Testis (tissue), 3 donors: Measurements from ENCODE around the gene HSPG2. TPM values are rescaled to one million over a fixed set of nuclear protein-coding genes. Genes with fewer than 3 reads are reported as not detected.

ENCODE experiments used
- DNase-seq: peaks from one replicate; pipeline ENCODE4 v3.0.0-alpha.2; 2019
- H3K27ac ChIP-seq, 2 donors: fragments of 200-600 bp; sonication (generic); one replicate each; pipeline ENCODE4 v1.5.1; 2019
- H3K27me3 ChIP-seq: fragments of 200-600 bp; sonication (generic); one replicate; pipeline ENCODE4 v1.5.1; 2019
- H3K36me3 ChIP-seq: fragments of 200-600 bp; sonication (generic); one replicate; pipeline ENCODE4 v1.5.1; 2017; ENCODE audit warnings: low read depth; ENCODE audit errors: missing control alignments
- H3K4me1 ChIP-seq: fragments of 200-600 bp; sonication (generic); one replicate; pipeline ENCODE4 v1.5.1; 2019
- H3K4me3 ChIP-seq, 2 donors: fragments of 200-600 bp; sonication (generic); one replicate each; pipeline ENCODE4 v1.5.1; 2017 to 2019
- H3K9me3 ChIP-seq: fragments of 200-600 bp; sonication (generic); one replicate; pipeline ENCODE4 v1.5.1; 2017
- POLR2A ChIP-seq: fragments of 450-650 bp; IDR thresholded peaks from one replicate; pipeline ENCODE4 v1.6.1; 2017; ENCODE audit warnings: antibody characterized with exemption, mild to moderate bottlenecking, moderate library complexity
- whole genome bisulfite sequencing, 2 donors: methylation state at CpG; one replicate each; pipeline ENCODE4 v1.1.5; 2018; 5-methylcytosine and 5-hydroxymethylcytosine counted together
- intact Hi-C: fragments of 100-400 bp; cut with DNase I; formaldehyde crosslinking; loops from one replicate; pipeline ENCODE4 v1.15.1; 2023; ENCODE audit warnings: low total_unique reads
- polyA plus RNA-seq: library from polyadenylated mRNA; stranded (reverse); fragments of 350-450 nt; fragmentation: Illumina TruSeq; extraction: RNeasy Lipid Tissue Mini Kit (QIAGEN cat#74804); gene quantifications from one replicate; pipeline ENCODE4 v1.2.3, GENCODE V29; 2014; ENCODE audit warnings: low read depth, low replicate concordance; ENCODE audit not compliant: insufficient read depth
- total RNA-seq, 2 donors: library from RNA; depleted of rRNA; stranded (reverse); fragments of >200 nt; gene quantifications; one replicate each; pipeline ENCODE4 v1.2.3, GENCODE V29; 2016
- TF ChIP-seq, protein P1 (sequence below), 3 experiments: fragments of 450-650 bp in 2 of 3; fragments of 200-600 bp in 1 of 3; sonication (generic) in 1 of 3; IDR thresholded peaks; one replicate each; pipeline ENCODE4 v1.5.1; 2016 to 2019; ENCODE audit warnings: antibody characterized with exemption in 3 of 3, mild to moderate bottlenecking in 2 of 3, moderate library complexity in 1 of 3

HSPG2 gene
- total and polyA plus RNA-seq, 3 donors from 2014 or later: 51.8 to 72.1 (median 54.2) TPM

DNA sequence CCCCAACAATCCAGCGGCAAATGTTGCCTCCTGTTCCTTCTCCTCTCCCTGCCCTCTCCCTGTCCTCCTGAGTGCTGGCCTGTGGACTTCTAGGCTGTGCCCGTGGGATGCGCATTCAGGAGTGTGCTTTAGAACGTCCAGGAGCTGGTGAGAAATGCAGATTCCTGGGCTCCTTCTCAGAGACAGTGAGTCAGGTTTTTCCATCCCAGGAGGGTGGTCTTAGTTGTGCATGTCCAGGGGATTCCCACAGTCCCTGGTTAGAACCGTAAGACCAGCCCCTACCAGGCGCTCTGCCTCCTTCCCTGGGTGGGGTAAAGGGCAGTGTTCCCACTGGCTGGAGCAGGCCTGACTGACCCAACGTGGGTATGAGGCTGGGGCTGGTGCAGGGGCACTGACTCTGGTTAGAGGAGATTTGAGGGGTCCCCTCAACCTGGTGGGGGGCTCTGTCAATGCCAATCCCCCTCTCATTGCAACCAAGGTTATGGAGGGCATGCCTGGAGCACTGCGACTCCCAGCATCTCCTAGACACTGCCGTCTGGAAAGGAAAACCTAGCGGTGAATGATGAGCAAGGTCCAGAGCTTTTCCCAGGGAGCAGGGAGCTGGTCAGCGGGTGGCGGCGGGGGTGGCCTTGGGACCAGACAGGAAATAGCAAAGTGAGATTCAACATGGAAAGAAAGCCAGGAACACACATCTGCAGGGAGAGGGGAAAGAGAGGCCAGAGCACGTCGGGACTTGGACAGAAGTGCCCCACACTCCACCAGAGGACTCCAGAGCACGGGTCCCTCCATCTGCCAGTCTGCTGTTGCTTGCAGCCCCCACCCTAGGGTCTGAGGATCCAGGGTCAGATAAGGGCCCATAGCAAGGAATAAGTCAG lies 38.5 kb downstream of the HSPG2 start:
- no peaks in the 10 kb centered on the region for H3K36me3 ChIP-seq
- H3K4me1 ChIP-seq: peaks cover 54% of the 10 kb centered on the region
- H3K27ac ChIP-seq: peak overlapping the region in 1 of 2 donors; percentile 59
- no peak overlapping the region for H3K4me3 ChIP-seq
- H3K9me3 ChIP-seq: no peaks in the 10 kb centered on the region
- TF ChIP-seq POLR2A: no peak
- TF ChIP-seq, protein P1, sequence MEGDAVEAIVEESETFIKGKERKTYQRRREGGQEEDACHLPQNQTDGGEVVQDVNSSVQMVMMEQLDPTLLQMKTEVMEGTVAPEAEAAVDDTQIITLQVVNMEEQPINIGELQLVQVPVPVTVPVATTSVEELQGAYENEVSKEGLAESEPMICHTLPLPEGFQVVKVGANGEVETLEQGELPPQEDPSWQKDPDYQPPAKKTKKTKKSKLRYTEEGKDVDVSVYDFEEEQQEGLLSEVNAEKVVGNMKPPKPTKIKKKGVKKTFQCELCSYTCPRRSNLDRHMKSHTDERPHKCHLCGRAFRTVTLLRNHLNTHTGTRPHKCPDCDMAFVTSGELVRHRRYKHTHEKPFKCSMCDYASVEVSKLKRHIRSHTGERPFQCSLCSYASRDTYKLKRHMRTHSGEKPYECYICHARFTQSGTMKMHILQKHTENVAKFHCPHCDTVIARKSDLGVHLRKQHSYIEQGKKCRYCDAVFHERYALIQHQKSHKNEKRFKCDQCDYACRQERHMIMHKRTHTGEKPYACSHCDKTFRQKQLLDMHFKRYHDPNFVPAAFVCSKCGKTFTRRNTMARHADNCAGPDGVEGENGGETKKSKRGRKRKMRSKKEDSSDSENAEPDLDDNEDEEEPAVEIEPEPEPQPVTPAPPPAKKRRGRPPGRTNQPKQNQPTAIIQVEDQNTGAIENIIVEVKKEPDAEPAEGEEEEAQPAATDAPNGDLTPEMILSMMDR (IDR thresholded peaks at IDR 0.05): no peak
- WGBS, 2 donors: 32 to 57% methylated on average over 11 to 16 of the region's 16 CpGs
- DNase-seq: peak; percentile 50
- intact Hi-C loops: loop anchor here (10.0 kb wide), 1 partner anchor 56 kb away; no protein-coding TSS in a partner anchor
- no peaks in the 10 kb centered on the region for H3K27me3 ChIP-seq

DNA sequence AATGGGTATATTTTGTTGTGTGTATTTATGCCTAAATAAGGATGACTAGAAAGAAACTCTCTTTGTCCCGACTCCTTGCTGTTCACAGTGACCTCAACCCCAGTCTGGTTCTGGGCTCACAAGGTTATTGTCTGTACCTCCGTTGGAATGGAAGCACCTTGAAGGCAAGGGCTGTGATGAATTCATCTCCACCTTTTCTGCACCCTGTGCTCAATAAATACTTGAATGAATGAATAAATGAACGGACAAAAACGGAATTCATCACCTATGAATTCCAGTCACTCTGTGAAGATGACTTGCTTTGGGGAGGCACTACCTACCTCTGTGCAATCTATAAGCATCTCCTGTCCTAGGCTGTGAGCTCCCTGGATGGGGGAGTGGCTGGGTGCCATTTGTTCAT lies 39.3 kb downstream of the HSPG2 start:
- H3K27me3 ChIP-seq: no peaks in the 10 kb centered on the region
- peak overlapping the region in 1 of 2 donors; percentile 59 for H3K27ac ChIP-seq
- no peaks in the 10 kb centered on the region for H3K36me3 ChIP-seq
- no peak overlapping the region for H3K4me3 ChIP-seq
- WGBS, 2 donors: 80 to 83% methylated on average over 4 of the region's 4 CpGs
- intact Hi-C loops: loop anchor here (10.0 kb wide), 1 partner anchor 57 kb away; no protein-coding TSS in a partner anchor
- TF ChIP-seq POLR2A: no peak
- TF ChIP-seq, protein P1 (IDR thresholded peaks at IDR 0.05): no peak
- DNase-seq: no peak
- no peaks in the 10 kb centered on the region for H3K9me3 ChIP-seq
- peaks cover 54% of the 10 kb centered on the region for H3K4me1 ChIP-seq

DNA sequence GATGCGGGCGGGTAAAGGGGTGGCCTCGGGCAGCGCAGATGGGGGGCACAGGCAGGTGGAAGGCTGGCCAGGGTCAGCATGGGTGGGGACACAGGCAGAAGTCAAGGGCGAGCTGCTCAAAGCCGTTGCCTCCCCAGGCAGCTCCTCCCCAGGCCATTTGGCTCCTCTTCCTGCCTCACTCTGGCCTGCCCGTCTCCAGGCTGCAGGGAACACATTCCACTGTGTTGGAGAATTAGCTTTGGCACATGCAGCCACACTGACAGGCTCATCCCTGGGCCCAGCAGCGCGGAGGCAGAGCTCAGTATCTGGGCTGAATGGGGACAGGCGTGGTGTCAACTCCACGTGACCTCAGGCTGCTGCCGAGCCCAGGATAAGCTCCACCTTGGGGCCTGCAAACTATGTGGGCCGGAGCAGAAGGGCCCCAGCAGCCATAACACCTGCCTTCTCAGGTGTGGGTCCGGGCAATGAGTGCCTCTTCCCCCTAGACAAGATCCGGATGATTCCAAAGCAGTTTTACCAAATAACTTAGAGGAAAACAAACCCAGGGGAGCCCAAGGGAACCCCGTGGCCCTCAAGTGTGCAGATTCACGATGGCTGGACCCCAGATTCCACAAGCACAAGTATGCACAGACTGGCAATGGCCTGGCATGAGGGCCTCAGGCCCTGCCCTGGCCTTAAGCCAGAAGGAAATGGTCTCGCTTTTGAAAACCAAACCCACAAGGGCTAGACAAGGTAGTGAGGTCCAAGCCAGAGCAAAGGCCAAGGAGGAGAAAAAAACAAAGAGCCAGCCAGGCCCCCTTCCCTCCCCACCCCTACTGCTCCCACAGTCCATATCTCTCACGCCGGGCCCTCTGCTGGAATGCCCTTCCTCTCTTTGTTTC lies 40.2 kb downstream of the HSPG2 start:
- H3K27ac ChIP-seq: peak overlapping the region; percentile 51 to 62
- H3K4me3 ChIP-seq: no peak overlapping the region
- 46% methylated on average over 11 to 20 of the region's 20 CpGs for WGBS, 2 donors
- TF ChIP-seq POLR2A: no peak
- TF ChIP-seq, protein P1 (IDR thresholded peaks at IDR 0.05): no peak
- no peaks in the 10 kb centered on the region for H3K36me3 ChIP-seq
- H3K27me3 ChIP-seq: no peaks in the 10 kb centered on the region
- peak; percentile 83 for DNase-seq
- H3K9me3 ChIP-seq: no peaks in the 10 kb centered on the region
- intact Hi-C loops: loop anchor here (10.0 kb wide), 1 partner anchor 58 kb away; no protein-coding TSS in a partner anchor
- peaks cover 50% of the 10 kb centered on the region for H3K4me1 ChIP-seq

DNA sequence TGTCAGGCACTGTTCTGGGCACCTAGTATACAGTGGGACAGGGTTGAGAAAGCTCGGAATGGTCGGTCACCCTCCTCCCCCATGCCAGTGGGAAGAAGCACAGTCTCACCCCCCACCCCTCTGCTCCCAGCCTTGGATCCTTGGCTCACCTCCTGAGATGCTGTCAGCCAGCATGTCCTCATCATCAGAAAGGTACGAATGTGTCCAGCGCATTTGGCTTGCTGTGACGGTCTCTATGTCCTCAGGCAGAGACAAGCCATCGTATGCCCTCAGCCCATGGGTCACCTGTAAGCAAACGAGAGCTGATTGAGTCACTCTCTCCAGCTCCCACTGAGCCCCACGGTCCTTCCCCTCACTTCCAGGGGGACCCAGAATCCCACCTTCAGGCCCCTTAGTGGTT lies 41.1 kb downstream of the HSPG2 start:
- Histone ChIP-seq H3K27me3 (no peaks in the 10 kb centered on the region), H3K36me3 (no peaks in the 10 kb centered on the region), H3K4me3 (no peak overlapping the region), H3K9me3 (no peaks in the 10 kb centered on the region), H3K27ac (peak overlapping the region; percentile 51 to 62), H3K4me1 (peaks cover 42% of the 10 kb centered on the region)
- TF ChIP-seq, protein P1 (IDR thresholded peaks at IDR 0.05): no peak
- TF ChIP-seq POLR2A: no peak
- DNase-seq: no peak
- WGBS, 2 donors: 78 to 86% methylated on average over 5 to 8 of the region's 8 CpGs
- intact Hi-C loops: loop anchor here (10.0 kb wide), 1 partner anchor 59 kb away; no protein-coding TSS in a partner anchor
